Liver (tissue), 3 donors: ENCODE measurements around the gene IFIT3.

Experiments used
- CTCF ChIP-seq: fragments of 150-350 bp; IDR thresholded peaks from 2 replicates; pipeline ENCODE4 v1.5.1; 2017; ENCODE audit warnings: improper control_type of control experiment, low read depth, low read length; ENCODE audit not compliant: missing input control
- GABPA ChIP-seq, 2 donors: IDR thresholded peaks in 1 of 2; conservative IDR thresholded peaks in 1 of 2; 2 replicates each; pipeline ENCODE4 v1.6.1; 2016; ENCODE audit warnings: antibody characterized with exemption in 2 of 2, mild to moderate bottlenecking in 1 of 2, moderate library complexity in 1 of 2
- JUND ChIP-seq, 2 donors: IDR thresholded peaks; 2 replicates each; pipeline ENCODE4 v1.6.1; 2016; ENCODE audit warnings: antibody characterized with exemption in 2 of 2
- MAX ChIP-seq: IDR thresholded peaks from 2 replicates; pipeline ENCODE4 v1.6.1; 2016; ENCODE audit warnings: antibody characterized with exemption
- REST ChIP-seq: IDR thresholded peaks from 2 replicates; pipeline ENCODE4 v1.6.1; 2016; ENCODE audit warnings: antibody characterized with exemption, mild to moderate bottlenecking
- donor health status: healthy.
- donor health status: healthy.

- no peak for TF ChIP-seq MAX
- no peak for TF ChIP-seq GABPA (IDR thresholded peaks at IDR 0.05 in 1 of 2, conservative IDR thresholded peaks at IDR 0.05 in 1 of 2)
- no peak for TF ChIP-seq CTCF
- TF ChIP-seq JUND (IDR thresholded peaks at IDR 0.05): no peak
- no peak for TF ChIP-seq REST
Observed at GRCh38 chr10:89305766-89306433, 21.9 kb upstream of the IFIT3 start.
